HG03571 (cell line): ENCODE data around the gene OPTC.

Experiments used
- ATAC-seq: cut with Tn5 transposase; IDR thresholded peaks from one replicate; pipeline ENCODE4 v1.9.1; 2021; ENCODE audit not compliant: unreplicated experiment

The OPTC gene

GRCh38 chr1:203531063-203531462, 37.1 kb downstream of the OPTC start:
- no peak for ATAC-seq

- ATAC-seq: no peak
These were observed 40.1 kb downstream of the OPTC start for GRCh38 chr1:203534012-203534411.

GRCh38 chr1:203534526-203534925, 40.6 kb downstream of the OPTC start:
- ATAC-seq: no peak

GRCh38 chr1:203536575-203536974, 42.6 kb downstream of the OPTC start:
- ATAC-seq: no peak

GRCh38 chr1:203536980-203537455, 43.1 kb downstream of the OPTC start:
- ATAC-seq: no peak

- no peak for ATAC-seq
These were observed 44.0 kb downstream of the OPTC start for GRCh38 chr1:203537806-203538464.

GRCh38 chr1:203538726-203539125, 44.8 kb downstream of the OPTC start:
- no peak for ATAC-seq

- no peak for ATAC-seq
These were observed 46.0 kb downstream of the OPTC start for GRCh38 chr1:203539831-203540546.

- no peak for ATAC-seq
These were observed 50.5 kb downstream of the OPTC start for GRCh38 chr1:203544485-203544884.

- ATAC-seq: no peak
These were observed 51.2 kb downstream of the OPTC start for GRCh38 chr1:203544978-203545816.

GRCh38 chr1:203546274-203546673, 52.3 kb downstream of the OPTC start:
- ATAC-seq: no peak

GRCh38 chr1:203547147-203547546, 53.2 kb downstream of the OPTC start:
- ATAC-seq: no peak

- no peak for ATAC-seq
These were observed 53.9 kb downstream of the OPTC start for GRCh38 chr1:203547771-203548421.

- ATAC-seq: no peak
These were observed 54.9 kb downstream of the OPTC start for GRCh38 chr1:203548892-203549291.

- ATAC-seq: no peak
These were observed 55.4 kb downstream of the OPTC start for GRCh38 chr1:203549309-203549708.

- ATAC-seq: no peak
These were observed 56.9 kb downstream of the OPTC start for GRCh38 chr1:203550846-203551245.

- no peak for ATAC-seq
These were observed 57.6 kb downstream of the OPTC start for GRCh38 chr1:203551550-203551949.

- no peak for ATAC-seq
These were observed 59.5 kb downstream of the OPTC start for GRCh38 chr1:203553496-203553895.

- no peak for ATAC-seq
These were observed 60.1 kb downstream of the OPTC start for GRCh38 chr1:203554071-203554470.

GRCh38 chr1:203555076-203555475, 61.1 kb downstream of the OPTC start:
- ATAC-seq: no peak

- ATAC-seq: no peak
These were observed 61.6 kb downstream of the OPTC start for GRCh38 chr1:203555511-203556046.
